Activated T-cell treated with anti-CD3 and anti-CD28 coated beads, Interleukin-2, amount 50 U/mL, for 4 hours (primary cell): ENCODE results near the gene CENPL. TPM values are rescaled to one million over a fixed set of nuclear protein-coding genes. Genes with fewer than 3 reads are reported as not detected.

Experiments
- ATAC-seq, 2 donors: fragments of 200-7000 bp; cut with Tn5 transposase; one replicate each; pipeline ENCODE4 v1.10.0; 2021
- DNase-seq: peaks from one replicate; pipeline ENCODE4 v3.0.0-alpha.2; 2020
- H3K27me3 Mint-ChIP-seq: one replicate; pipeline ENCODE4 v1.8.0; 2021; ENCODE audit warnings: low read depth, mixed read lengths
- H3K36me3 Mint-ChIP-seq: one replicate; pipeline ENCODE4 v1.8.0; 2022; ENCODE audit warnings: mixed read lengths; ENCODE audit not compliant: insufficient read depth
- H3K4me1 Mint-ChIP-seq: one replicate; pipeline ENCODE4 v1.8.0; 2021; ENCODE audit warnings: low read depth, mixed read lengths
- H3K4me3 Mint-ChIP-seq: one replicate; pipeline ENCODE4 v1.8.0; 2021; ENCODE audit warnings: mild to moderate bottlenecking, moderate library complexity, mixed read lengths
- H3K9me3 Mint-ChIP-seq: one replicate; pipeline ENCODE4 v1.8.0; 2021; ENCODE audit warnings: mixed read lengths
- total RNA-seq, 3 donors: library from RNA; stranded (reverse); gene quantifications; one replicate each; pipeline ENCODE4 v1.2.1, GENCODE V29; 2021

CENPL gene
- total RNA-seq: 10 to 100 TPM; 13.9 to 15.9 (median 15.1) TPM

GRCh38 chr1:173824315-173825081 is at the start of gene CENPL, which contains the start of gene DARS2:
Gene CENPL, minus strand, starts transcription at chr1:173824883. Its CDS starts 13,584 bp downstream, at chr1:173811299.
Gene DARS2, plus strand, starts transcription at chr1:173824673. Its CDS starts 557 bp downstream, at chr1:173825230.
- H3K9me3 Mint-ChIP-seq: no peaks in the 10 kb centered on the region
- H3K27me3 Mint-ChIP-seq: no peaks in the 10 kb centered on the region
- DNase-seq (peak; percentile 81), ATAC-seq (peak; percentile 92 to 93)
- H3K36me3 Mint-ChIP-seq: peaks cover 10% of the 10 kb centered on the region
- peaks cover 41% of the 10 kb centered on the region for H3K4me1 Mint-ChIP-seq
- H3K4me3 Mint-ChIP-seq: peak within 1 kb of the TSS; percentile 97

GRCh38 chr1:173871500-173871899 is 46.8 kb upstream of the CENPL start:
- no peak for ATAC-seq
- Mint-ChIP-seq H3K4me1 (peaks cover 43% of the 10 kb centered on the region), H3K27me3 (no peaks in the 10 kb centered on the region)

GRCh38 chr1:173871091-173871490 is 46.4 kb upstream of the CENPL start:
- Mint-ChIP-seq H3K36me3 (peaks cover 33% of the 10 kb centered on the region), H3K4me3 (peak overlapping the region; percentile 91), H3K9me3 (no peaks in the 10 kb centered on the region), H3K27me3 (no peaks in the 10 kb centered on the region), H3K4me1 (peaks cover 43% of the 10 kb centered on the region)
- no peak for DNase-seq
- no peak for ATAC-seq

More at GRCh38 chr1:173871500-173871899, 46.8 kb upstream of the CENPL start:
- H3K36me3 Mint-ChIP-seq: peaks cover 32% of the 10 kb centered on the region
- H3K4me3 Mint-ChIP-seq: no peak overlapping the region
- no peak for DNase-seq
- H3K9me3 Mint-ChIP-seq: no peaks in the 10 kb centered on the region

- H3K36me3 Mint-ChIP-seq: peaks cover 35% of the 10 kb centered on the region
- H3K27me3 Mint-ChIP-seq: no peaks in the 10 kb centered on the region
- DNase-seq (no peak), ATAC-seq (no peak)
- H3K9me3 Mint-ChIP-seq: no peaks in the 10 kb centered on the region
- peaks cover 47% of the 10 kb centered on the region for H3K4me1 Mint-ChIP-seq
- H3K4me3 Mint-ChIP-seq: peak overlapping the region; percentile 91
Measured at GRCh38 chr1:173870252-173871075, 45.8 kb upstream of the CENPL start.

- Mint-ChIP-seq H3K4me3 (peak overlapping the region; percentile 91), H3K27me3 (no peaks in the 10 kb centered on the region), H3K4me1 (peaks cover 60% of the 10 kb centered on the region), H3K36me3 (peaks cover 44% of the 10 kb centered on the region), H3K9me3 (no peaks in the 10 kb centered on the region)
- DNase-seq (no peak), ATAC-seq (no peak)
Measured at GRCh38 chr1:173869021-173869359, 44.3 kb upstream of the CENPL start.

- H3K9me3 Mint-ChIP-seq: no peaks in the 10 kb centered on the region
- H3K4me3 Mint-ChIP-seq: peak within 1 kb of the TSS; percentile 91
- ATAC-seq (peak; percentile 58 to 65), DNase-seq (peak; percentile 90)
- peaks cover 49% of the 10 kb centered on the region for H3K36me3 Mint-ChIP-seq
- H3K27me3 Mint-ChIP-seq: no peaks in the 10 kb centered on the region
- H3K4me1 Mint-ChIP-seq: peaks cover 64% of the 10 kb centered on the region
Measured at GRCh38 chr1:173868266-173869020, 43.8 kb upstream of the CENPL start, which contains the start of gene ZBTB37. Gene ZBTB37, plus strand, starts transcription at chr1:173868380. Its CDS starts 1,846 bp downstream, at chr1:173870226.

- Mint-ChIP-seq H3K4me1 (peaks cover 58% of the 10 kb centered on the region), H3K27me3 (no peaks in the 10 kb centered on the region), H3K4me3 (peak within 1 kb of the TSS; percentile 91), H3K36me3 (peaks cover 52% of the 10 kb centered on the region), H3K9me3 (no peaks in the 10 kb centered on the region)
- DNase-seq (peak; percentile 99), ATAC-seq (peak; percentile 80 to 82)
Measured at GRCh38 chr1:173867753-173868265, 43.1 kb upstream of the CENPL start, which contains the start of gene GAS5. Gene GAS5, minus strand, starts transcription at chr1:173867989.

GRCh38 chr1:173867141-173867752 is 42.6 kb upstream of the CENPL start:
- H3K4me1 Mint-ChIP-seq: peaks cover 56% of the 10 kb centered on the region
- peak overlapping the region; percentile 91 for H3K4me3 Mint-ChIP-seq
- H3K9me3 Mint-ChIP-seq: no peaks in the 10 kb centered on the region
- peaks cover 52% of the 10 kb centered on the region for H3K36me3 Mint-ChIP-seq
- no peaks in the 10 kb centered on the region for H3K27me3 Mint-ChIP-seq
- DNase-seq (peak; percentile 25), ATAC-seq (no peak)

- ATAC-seq (no peak), DNase-seq (no peak)
- Mint-ChIP-seq H3K4me1 (peaks cover 51% of the 10 kb centered on the region), H3K9me3 (no peaks in the 10 kb centered on the region), H3K36me3 (peaks cover 56% of the 10 kb centered on the region), H3K27me3 (no peaks in the 10 kb centered on the region), H3K4me3 (peak overlapping the region; percentile 91)
Measured at GRCh38 chr1:173866413-173867115, 41.9 kb upstream of the CENPL start.

GRCh38 chr1:173865468-173866164 is 40.9 kb upstream of the CENPL start:
- H3K27me3 Mint-ChIP-seq: no peaks in the 10 kb centered on the region
- DNase-seq (no peak), ATAC-seq (no peak)
- peaks cover 54% of the 10 kb centered on the region for H3K36me3 Mint-ChIP-seq
- H3K4me3 Mint-ChIP-seq: peak overlapping the region; percentile 91
- no peaks in the 10 kb centered on the region for H3K9me3 Mint-ChIP-seq
- H3K4me1 Mint-ChIP-seq: peaks cover 43% of the 10 kb centered on the region

- peak overlapping the region; percentile 91 for H3K4me3 Mint-ChIP-seq
- ATAC-seq (no peak), DNase-seq (no peak)
- no peaks in the 10 kb centered on the region for H3K9me3 Mint-ChIP-seq
- peaks cover 60% of the 10 kb centered on the region for H3K36me3 Mint-ChIP-seq
- H3K27me3 Mint-ChIP-seq: no peaks in the 10 kb centered on the region
- H3K4me1 Mint-ChIP-seq: peaks cover 30% of the 10 kb centered on the region
Measured at GRCh38 chr1:173864179-173864867, 39.6 kb upstream of the CENPL start.
